GM19397 (cell line): ENCODE results near the gene NME3.

ENCODE experiments used
- ATAC-seq: cut with Tn5 transposase; IDR thresholded peaks from one replicate; pipeline ENCODE4 v1.9.1; 2021; ENCODE audit warnings: mild to moderate bottlenecking, moderate library complexity; ENCODE audit not compliant: unreplicated experiment

The NME3 gene

DNA sequence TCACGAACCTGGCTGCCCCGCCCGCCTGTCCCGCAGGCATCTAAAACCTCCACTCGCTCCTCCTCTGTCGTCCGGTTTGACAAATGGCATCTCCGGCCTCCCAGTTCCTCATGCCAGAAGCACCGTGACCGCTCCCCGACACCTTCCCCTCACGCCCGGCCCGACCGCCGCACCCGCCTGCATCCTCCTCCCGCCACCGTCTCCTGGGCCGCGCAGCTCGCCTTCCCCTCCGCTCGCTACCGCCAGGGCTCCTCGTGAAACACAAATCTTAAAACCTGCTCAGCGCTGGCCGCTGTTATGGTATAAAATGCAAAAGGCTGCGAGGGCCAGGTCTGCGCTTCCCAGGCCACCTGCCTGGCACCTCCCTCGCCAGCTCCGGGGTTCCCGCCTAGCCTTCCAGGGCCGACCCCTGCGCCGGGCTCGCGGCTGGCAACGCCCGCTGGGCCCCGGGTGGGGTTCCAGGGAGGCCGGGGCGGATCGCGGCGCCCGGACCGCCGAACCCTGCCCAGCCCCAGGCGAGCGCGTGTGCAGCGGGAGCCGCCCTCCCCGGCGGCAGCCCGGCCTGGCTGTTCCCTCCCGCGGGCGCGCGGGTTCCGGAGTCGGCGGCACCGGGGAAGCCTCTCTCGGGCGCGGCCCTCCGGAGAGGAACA is 10.5 kb upstream of the NME3 start:
- ATAC-seq = peak; percentile 7

DNA sequence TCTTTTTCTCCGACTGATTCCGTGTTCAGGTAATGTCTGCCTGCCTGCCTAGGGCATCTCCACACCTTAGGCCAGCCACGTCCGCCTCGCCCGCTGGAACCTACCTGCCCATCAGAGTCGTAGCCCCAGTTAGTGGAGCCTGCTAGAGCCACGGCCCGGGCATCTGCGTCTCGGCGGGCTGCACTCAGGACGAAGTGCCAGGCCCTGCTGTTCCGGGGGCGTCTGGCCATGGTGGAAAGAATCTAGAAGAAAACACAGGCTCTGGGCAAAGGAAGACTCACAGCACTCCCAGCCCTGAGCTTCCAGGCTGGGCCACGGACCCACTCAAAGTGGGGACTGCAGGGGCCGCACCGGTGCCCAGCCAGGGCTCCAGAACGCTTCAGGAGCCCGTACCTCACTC is 9.9 kb upstream of the NME3 start:
- ATAC-seq = no peak

DNA sequence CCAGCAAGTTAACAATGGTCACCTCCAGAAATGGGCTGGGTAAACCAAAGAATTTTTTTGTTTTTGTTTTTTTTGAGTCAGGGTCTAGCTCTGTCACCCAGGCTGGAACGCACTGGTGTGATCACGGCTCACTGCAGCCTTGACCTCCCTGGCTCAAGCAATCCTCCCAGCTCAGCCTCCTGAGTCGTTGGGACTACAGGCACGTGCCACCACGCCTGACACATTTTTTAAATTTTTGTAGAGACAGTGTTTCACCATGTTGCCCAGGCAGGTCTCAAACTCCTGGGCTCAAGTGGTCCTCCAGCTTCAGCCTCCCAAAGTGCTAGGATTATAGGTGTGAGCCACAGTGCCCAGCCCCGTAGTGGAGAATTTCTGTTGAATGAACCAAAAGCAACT is 9.3 kb upstream of the NME3 start:
- no peak for ATAC-seq

DNA sequence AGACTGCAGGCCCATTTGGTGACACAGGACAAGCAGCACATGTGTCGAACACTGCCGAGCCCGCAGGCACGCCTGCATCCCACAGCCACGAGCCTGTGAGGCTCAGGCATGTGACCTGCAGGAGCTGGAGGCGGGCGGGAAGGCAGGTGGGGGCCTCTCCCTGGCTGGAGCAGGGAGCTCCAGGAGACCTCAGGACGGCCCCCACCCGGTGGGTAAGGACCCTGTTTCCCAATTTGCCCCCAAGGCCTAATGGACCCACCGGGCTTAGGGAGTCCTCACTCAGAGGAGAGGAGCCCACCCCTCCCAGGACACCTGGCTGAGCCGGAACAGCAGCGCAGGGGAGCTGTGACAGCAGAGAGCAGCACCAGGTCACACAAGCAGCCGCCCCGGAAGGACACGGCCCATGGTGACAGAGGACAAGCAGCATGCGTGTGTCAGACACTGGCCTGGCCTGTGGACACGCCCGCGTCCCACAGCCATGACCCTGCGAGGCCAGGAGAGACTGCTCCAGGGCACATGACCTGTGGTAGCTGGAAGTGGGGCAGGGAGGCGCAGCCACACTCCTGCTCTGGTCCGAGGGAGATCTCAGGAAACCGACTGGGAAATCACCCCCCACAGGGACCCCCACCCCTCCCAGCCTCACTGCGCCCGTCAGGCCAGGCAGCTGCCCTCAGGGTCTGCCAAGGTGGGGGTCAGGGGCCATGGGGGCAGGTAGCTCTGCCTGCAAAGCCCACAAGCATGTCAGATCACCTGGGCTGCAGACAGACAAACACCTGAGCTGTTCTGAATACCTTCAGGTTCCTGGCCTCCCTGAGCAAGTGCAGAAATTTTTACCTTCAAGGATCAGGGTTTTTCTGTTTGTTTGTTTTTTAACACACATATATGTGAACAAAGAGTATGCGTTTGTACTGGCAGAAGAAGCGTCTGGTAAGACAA is 8.7 kb upstream of the NME3 start:
- ATAC-seq = no peak

DNA sequence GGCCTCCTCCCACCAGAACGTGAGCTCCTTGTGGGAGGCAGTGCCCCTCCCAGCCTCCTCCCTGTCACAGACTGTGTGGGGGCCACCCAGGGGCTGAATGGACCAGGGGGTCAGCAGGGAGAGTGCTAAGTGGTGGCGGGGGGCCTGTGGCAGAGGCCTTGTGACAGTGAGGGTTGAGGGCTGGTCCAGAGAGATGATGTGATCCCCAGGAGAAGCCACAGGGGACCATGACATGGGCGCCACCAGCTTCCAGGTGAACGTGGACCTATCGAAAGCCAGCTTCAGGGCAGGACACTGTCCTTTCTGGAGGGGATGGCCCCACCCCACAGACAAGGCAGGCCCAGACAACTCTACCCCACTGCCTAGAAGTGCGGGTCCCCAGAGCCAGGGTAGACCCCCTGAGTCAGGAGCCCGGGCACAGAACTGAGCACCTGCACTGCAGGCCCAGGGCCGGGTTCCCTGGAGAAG is 7.9 kb upstream of the NME3 start:
- no peak for ATAC-seq

DNA sequence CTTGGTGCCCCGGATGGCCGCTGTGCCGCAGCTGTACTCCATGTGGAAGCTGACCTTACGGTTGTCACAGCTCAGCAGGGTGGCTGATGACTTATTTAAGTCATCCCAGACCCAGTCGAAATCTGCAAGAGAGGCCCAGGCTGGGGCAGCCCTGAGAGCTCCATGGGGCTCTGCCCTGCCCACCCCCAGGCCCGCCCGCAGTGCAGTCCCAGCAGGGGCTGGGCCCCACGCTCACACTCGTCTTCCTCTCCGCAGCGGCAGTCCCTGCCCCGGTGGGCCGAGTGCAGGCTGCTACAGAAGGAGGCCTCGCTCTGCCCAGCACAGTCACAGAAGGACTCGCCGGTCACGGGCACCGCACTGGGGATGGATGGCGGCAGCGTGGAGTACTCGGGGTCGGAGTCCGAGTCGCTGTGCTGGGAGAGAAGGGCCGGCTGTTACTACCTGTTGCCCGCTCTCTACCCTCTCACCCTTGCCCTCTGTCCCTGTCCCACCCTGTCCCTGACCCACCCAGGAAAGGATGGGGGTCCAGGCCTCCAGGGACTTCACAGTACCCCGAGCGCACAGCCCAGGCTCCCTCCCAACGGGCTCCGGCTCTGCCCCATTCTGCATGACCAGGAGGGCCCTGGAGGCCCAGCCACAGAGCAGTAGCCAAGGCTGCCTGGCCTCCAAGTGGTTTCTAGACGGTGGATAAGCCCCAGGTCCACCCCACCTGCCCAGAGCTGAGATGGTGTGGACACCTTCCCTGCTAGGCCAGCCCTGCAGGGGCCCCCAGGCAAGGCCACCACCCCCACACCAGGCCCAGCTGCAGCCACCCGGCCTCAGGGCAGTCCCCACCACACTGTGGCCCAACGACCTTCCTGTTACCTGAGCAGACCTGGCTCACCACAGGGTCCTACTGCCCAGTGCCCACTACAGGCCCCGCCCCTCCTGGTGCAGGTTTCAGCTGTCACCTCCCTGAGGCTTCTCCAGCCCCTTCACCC is 7.1 kb upstream of the NME3 start:
- ATAC-seq = no peak

DNA sequence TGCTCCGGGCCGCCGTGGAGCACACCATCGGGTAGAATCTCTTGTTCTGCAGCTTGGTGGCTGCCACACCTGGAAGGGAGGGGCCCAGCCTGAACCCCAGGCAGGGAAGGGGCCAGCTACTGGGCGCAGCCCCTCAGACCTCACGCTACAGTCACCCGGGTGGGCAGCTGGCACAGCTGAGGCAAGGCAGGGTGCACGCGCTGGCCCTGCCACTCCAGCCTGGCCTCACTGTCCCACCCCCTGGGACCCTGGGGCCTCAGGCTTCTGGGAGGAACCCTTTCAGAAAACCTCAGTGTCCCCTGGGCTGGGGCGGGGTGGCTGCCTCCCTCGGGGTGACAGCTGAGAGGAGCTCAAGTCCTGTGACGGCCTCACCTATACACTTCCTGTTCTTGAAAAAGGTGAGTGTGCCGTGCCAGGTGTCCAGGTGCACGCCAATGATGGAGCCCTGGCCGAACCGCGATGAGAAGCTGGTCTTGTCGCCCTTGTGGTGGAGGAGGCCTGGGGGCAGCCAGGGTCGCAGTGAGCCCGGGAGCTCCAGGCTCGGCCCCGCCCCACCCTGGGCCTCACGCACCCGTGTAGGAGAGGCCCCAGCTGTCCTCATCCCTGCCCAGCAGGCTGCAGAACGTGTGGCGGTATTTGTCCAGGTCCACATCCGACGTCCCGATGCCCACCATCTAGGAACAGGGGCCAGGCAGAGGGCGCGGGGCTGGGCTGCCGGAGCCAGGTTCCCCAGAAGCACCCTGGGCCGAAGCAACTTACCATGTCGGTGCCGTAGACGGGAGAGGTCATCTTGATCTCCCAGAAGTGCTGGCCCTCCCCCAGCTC is 6.2 kb upstream of the NME3 start:
- ATAC-seq = no peak

DNA sequence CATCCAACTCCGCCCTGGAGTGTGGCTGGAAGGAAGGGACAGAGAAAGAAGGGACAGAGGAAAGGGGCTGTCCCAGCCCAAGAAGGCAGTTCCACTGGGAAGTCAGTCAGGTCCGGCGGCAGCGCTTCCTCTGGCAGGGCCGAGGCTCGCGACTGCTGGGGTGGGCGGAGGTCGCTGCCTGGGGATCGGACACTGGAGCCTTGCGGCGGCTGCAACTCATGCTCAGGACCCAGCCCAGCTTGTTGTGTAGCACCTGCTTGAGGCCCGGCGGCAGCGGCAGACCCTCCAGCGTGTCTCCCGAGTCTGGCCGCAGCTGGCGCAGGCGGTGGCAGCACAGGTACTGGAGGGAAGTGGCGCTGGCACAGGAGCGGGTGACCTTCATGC is 5.6 kb upstream of the NME3 start:
- no peak for ATAC-seq

DNA sequence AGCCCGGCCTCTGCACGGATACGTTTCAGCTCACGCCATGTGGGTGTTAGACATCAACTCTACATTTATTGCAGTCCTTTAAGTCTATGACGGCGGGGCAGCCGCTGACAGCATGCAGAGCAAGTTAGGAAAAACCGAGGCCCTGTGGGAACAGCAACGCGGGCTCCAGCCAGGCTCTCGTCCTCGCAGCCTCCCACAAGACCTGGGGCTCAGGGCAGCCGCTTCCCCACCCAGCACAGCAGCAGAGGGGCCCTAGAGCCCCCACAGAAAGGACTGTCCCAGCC is 5.3 kb upstream of the NME3 start:
- ATAC-seq = no peak

DNA sequence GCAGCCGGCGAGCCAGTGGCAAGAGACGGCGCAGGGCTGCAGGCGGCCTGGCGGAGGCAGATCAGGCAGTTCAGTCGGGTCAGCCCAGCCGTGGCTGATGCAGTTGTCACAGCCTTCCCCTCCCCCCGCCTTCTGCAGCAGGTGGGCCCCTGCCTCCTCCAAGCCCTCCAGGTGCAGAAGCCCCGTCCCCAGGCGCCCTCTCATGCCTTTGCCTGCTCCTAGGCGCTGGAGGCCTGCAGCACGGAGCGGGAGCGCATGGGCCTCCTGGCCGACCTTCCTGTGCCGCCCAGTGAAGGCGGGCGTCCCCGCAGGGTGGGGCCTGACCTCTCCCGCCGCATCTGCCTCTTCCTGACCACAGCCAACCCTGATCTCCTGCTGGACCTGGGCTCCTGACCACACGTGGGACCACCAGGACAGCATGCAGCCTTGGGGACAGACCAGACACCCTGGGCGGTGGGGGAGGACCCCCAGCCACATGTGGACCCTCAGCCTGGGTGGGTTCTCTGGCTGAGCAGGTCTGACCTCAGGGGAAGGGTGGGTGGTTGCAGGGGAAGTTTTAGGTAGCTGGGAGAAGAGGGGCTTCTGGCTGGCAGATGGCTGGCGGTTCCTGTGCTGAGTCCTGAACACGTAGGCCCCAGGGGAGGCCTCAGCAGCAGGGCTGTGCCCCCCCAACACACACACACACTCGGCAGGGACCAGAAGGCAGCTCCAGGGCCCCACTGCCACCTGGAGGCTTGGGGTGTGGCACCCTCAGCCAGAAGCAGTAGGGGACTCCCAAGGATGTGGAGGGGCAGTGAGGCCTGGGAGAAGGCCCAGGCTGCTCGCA is 4.7 kb upstream of the NME3 start:
- no peak for ATAC-seq

DNA sequence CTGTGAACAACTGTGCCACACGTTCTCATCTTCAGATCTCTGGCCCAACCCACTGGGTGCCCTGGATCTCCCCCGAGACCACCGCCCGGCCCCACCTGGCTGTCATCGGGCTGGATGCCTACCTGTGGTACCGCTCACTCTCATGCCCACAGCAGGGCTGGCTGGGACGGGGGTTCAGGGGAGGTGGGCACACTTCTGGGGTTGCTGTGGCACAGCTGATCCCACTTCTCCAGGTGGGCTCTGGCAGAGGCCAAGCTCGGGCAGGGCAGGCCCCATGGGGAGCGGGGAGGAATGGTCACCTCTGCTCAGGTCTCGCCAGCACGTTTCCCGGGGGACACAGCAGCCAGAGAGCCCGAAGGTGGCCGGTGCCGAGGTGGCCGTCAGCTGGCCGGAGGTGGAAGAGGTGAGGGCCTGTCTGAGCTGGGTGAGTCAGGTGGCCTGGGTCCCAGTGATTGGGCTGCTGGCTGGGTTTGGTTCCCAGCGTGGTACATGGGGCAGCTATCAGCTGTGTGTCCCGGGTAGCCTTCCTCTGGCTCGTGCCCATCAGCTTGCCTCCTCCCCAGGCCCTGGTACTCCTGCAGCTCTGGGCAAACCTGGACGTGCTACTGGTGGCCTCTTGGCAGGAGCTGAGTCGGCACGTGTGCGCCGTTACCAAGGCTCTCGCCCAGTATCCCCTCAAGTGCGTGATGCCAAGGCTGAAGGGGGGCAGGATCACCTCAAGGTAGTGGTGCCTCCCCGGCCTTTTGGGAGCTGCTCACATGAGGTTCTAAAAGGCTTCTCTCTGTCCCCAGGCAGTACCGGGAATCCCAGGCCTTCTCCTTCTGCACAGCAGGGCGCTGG is 3.9 kb upstream of the NME3 start:
- ATAC-seq = no peak

DNA sequence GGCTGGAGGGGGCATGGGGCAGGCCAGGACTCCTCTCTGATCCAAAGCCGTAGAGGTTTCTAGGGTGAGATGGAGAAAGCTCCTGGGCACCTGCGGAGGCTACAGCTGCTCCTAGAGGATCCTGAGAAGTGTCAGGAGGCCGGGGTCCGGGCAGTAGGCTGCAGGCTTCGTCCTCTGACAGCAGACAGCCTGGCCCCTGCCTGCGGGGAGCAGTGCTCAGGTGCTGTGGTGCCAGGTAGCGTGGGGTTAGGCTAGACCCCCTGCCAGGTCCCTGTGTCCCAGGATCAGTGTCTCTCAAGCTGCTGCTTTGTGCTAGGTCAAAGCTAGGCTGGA is 3.1 kb upstream of the NME3 start:
- no peak for ATAC-seq

DNA sequence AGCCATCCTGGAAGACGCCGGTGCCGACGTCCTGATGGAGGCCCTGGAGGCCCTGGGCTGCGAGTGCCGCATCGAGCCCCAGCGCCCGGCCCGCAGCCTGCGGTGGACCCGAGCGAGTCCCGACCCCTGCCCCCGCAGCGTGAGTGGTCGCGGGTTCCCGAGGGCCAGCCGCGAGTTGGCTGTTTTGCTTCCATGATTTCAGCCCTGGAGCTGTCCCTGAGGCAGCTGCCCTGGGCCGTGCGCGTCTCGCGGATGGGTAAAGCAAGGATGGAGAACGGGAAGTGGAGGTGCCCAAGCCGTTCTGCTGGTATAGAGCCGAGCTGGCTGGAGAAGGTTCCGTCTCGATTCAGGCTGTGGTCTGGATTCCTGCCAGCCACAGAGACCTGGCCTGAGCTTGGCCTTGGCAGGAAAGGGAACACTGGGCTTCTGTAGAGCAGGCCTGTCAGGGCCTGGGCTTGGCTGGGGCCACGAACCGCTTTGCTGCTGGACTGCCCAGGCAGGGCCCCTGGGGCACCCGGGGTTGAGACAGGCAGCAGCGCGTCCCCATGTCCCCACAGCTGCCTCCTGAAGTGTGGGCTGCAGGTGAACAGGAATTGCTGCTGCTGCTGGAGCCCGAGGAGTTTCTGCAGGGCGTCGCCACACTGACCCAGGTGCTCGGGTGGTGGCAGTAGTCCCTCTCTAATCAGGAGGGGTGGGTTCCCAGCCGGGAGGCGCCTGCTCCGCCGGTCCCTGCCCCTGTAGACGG is 2.5 kb upstream of the NME3 start:
- no peak for ATAC-seq

DNA sequence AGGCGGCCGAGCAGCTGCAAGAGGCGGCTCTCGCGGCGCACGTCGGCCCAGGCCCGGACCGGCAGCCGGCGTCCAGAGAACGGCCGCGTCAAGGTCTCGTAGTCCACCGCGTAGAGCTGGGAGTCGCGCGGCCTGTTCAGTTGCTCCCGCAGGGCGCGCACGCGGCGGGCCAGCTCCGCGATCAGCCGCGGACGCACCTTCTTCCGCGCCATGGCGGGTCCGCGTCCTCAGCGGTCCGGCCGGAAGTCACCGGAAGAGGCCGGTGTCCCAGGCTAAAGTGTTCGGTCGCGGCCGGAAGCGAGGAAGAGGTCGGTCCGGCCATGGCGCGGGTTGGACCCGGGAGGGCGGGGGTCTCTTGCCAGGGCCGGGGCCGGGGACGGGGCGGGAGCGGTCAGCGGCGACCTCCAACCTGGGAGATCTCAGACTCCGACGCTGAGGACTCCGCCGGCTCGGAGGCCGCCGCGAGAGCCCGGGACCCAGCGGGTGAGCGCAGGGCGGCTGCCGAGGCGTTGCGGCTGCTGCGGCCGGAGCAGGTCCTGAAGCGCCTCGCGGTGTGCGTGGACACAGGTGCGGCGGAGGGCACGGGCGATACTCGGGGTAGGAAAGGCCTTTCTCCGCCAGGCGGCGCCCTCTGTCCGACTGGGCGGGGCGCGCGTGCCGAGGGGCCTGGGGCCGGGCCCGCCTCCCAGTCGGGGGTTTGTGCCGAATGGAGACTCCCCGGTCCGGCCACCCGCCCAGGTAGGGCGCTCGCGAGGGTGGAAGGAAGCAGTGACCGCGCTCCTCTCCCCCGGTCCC is 1.8 kb upstream of the NME3 start, which contains the start of gene MRPS34:
Gene MRPS34 (minus strand): TSS at position 227 of the 795 bp plus-strand sequence. CDS start 15 bp downstream, at position 212.
- ATAC-seq = peak; percentile 47

DNA sequence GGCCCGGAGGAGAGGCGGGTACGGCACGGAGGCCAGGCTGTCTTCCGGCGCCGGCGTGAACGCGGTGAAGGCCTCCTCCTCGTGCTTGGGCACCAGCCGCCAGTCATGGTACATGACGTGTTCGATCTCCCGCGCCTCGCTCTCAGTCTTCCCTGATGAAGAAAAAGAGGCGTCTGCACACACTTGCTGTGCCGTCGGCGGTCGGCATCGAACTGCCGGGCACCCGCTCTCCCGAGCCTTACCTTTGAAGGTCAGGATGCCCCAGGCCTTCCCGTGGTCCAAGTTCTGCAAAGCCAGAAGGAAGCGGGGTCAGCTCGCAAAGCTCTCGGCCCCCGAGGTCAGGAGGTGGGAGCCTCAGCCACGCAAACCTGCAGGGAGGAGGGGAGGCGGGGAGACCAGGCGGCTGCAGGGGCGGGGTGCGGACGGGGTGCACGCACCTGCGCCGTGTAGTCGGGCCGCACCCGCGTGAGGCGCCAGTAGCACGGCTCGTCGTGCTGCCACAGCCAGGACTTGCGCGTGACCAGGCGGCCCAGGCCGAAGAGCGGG is 1.1 kb upstream of the NME3 start, which contains the start of gene EME2:
Gene EME2 (plus strand): TSS at position 449 of the 546 bp plus-strand sequence. CDS start 418 bp downstream, outside the sequence.
- ATAC-seq = peak; percentile 3

DNA sequence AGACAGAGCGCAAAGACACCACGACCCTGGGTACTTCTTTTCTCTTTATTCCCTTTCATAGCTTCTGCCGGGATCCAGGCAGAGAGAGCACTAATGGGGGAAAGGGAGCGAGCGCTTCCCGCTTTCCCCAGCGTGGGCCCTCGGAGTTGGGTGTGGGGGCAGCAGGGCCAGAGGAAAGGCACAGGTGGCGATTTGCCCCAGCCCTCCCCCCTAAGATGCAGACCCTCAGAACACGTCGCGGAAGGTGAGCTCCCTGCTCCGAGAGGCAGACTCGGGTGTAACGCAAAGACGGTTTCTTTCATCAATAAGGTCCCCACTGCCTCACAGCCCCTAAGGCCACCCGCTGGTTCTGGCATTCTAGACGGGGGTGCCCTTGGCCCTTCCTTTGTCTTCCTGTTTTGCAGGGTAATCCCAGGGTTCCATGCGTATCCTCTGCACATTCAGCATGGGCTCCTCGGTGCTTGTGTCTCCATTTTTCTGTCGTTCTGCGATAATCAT is 570 bp upstream of the NME3 start:
- ATAC-seq = no peak
